A549 (cell line): ENCODE measurements around the gene MAPK12. TPM values are rescaled to one million over a fixed set of nuclear protein-coding genes. Genes with fewer than 3 reads are reported as not detected.

ENCODE experiments used
- ATAC-seq, 2 experiments: fragments of 200-7000 bp in 1 of 2; fragments of >200 bp in 1 of 2; cut with Nextera tagmentation in 1 of 2; cut with Tn5 transposase in 1 of 2; 3 replicates each; pipeline versions ENCODE4 v1.8.0 to v1.9.1; 2018 to 2020; ENCODE audit warnings: mild to moderate bottlenecking in 1 of 2, moderate library complexity in 1 of 2
- CTCF ChIA-PET: fragments of 300-600 bp; sonication (Branson Sonifier 250); formaldehyde crosslinking; extraction: SDS; loops from one replicate; lab custom pipeline; 2021; ENCODE audit warnings: antibody characterized with exemption, inconsistent platforms; lab: Yijun Ruan, JAX
- POLR2A ChIA-PET: fragments of 350-600 bp; formaldehyde crosslinking; extraction: SDS; loops from one replicate; lab custom pipeline; 2021; ENCODE audit warnings: antibody characterized with exemption, inconsistent platforms; lab: Yijun Ruan, JAX
- DNase-seq, 2 experiments: peaks; one replicate each; pipeline versions ENCODE4 v3.0.0 to v3.0.0-alpha.2; 2011 to 2016; ENCODE audit warnings: low read depth in 1 of 2, low spot score in 1 of 2
- FAIRE-seq: peaks from 2 replicates; lab custom pipeline; 2011; peaks lifted over from hg19 to GRCh38; lab: Jason Lieb, UNC
- H3K27ac ChIP-seq, 2 experiments: fragments of >200 bp; sonication (Bioruptor Twin); formaldehyde crosslinking; 3 replicates each; pipeline ENCODE4 v1.5.1; 2016 to 2017
- H3K4me1 ChIP-seq: fragments of >200 bp; sonication (Bioruptor Twin); formaldehyde crosslinking; 3 replicates; pipeline ENCODE4 v1.6.1; 2016
- H3K4me2 ChIP-seq: fragments of >200 bp; sonication (Bioruptor Twin); formaldehyde crosslinking; 3 replicates; pipeline ENCODE4 v1.6.1; 2016
- H3K4me3 ChIP-seq: fragments of >200 bp; sonication (Bioruptor Twin); formaldehyde crosslinking; 3 replicates; pipeline ENCODE4 v1.5.1; 2016
- H3K9me3 ChIP-seq: fragments of >200 bp; sonication (Bioruptor Twin); formaldehyde crosslinking; 3 replicates; pipeline ENCODE4 v1.6.1; 2016
- CEBPB ChIP-seq, 2 experiments: fragments of >200 bp in 1 of 2; sonication (Bioruptor Twin) in 1 of 2; formaldehyde crosslinking in 1 of 2; IDR thresholded peaks; 2 replicates each; pipeline ENCODE4 v1.6.1; 2012 to 2016
- CHD4 ChIP-seq: fragments of 200-600 bp; sonication (generic); IDR thresholded peaks from 2 replicates; pipeline ENCODE4 v1.6.1; 2016; ENCODE audit warnings: antibody characterized with exemption, mild to moderate bottlenecking, borderline replicate concordance
- FOSL2 ChIP-seq, 2 experiments: fragments of 450-650 bp in 1 of 2; fragments of >200 bp in 1 of 2; sonication (Bioruptor Twin) in 1 of 2; formaldehyde crosslinking; IDR thresholded peaks; 2 replicates each; pipeline versions ENCODE4 v1.5.0 to v1.6.1; 2016 to 2020; ENCODE audit warnings: mild to moderate bottlenecking in 1 of 2, moderate library complexity in 1 of 2
- FOXS1 ChIP-seq: fragments of 250-450 bp; sonication (Bioruptor Pico); IDR thresholded peaks from 2 replicates; pipeline ENCODE4 v1.5.0; 2020; ENCODE audit warnings: mild to moderate bottlenecking, moderate library complexity
- HEYL ChIP-seq: fragments of 250-450 bp; sonication (Bioruptor Pico); IDR thresholded peaks from 2 replicates; pipeline ENCODE4 v1.8.0; 2021; ENCODE audit warnings: mild to moderate bottlenecking, moderate library complexity
- KDM5A ChIP-seq: fragments of 200-600 bp; sonication (generic); IDR thresholded peaks from 2 replicates; pipeline ENCODE4 v1.6.1; 2016; ENCODE audit warnings: antibody characterized with exemption, mild to moderate bottlenecking
- NFE2L2 ChIP-seq: fragments of 150-350 bp; conservative IDR thresholded peaks from 2 replicates; pipeline ENCODE4 v1.6.1; 2014; ENCODE audit warnings: low read length
- PHF8 ChIP-seq: fragments of 200-600 bp; sonication (generic); IDR thresholded peaks from 2 replicates; pipeline ENCODE4 v1.6.1; 2016; ENCODE audit warnings: low read depth, mild to moderate bottlenecking, antibody characterized with exemption, moderate library complexity, borderline replicate concordance
- POLR2AphosphoS2 ChIP-seq: conservative IDR thresholded peaks from 2 replicates; pipeline ENCODE4 v1.6.1; 2012; ENCODE audit warnings: low read length, improper control_type of control experiment, inconsistent platforms
- RARB ChIP-seq: fragments of 250-450 bp; sonication (Bioruptor Pico); IDR thresholded peaks from 2 replicates; pipeline ENCODE4 v1.8.0; 2021; ENCODE audit warnings: mild to moderate bottlenecking, moderate library complexity
- RFX5 ChIP-seq: fragments of 450-650 bp; IDR thresholded peaks from 2 replicates; pipeline ENCODE4 v1.7.1; 2014; ENCODE audit warnings: antibody characterized with exemption, mild to moderate bottlenecking, moderate library complexity
- TFCP2L1 ChIP-seq: fragments of 250-450 bp; sonication (Bioruptor Pico); IDR thresholded peaks from 2 replicates; pipeline ENCODE4 v1.5.0; 2021; ENCODE audit warnings: mild to moderate bottlenecking
- WGBS: methylation state at CpG from one replicate; pipeline ENCODE4 v1.1.6; 2017; ENCODE audit errors: missing lambda C conversion rate; 5-methylcytosine and 5-hydroxymethylcytosine counted together
- polyA plus RNA-seq, 4 experiments: library from polyadenylated mRNA; depleted of rRNA in 3 of 4; stranded (reverse); fragments of >200 nt; fragmentation: RNase III in 1 of 4; extraction: RNeasy Plus Mini Kit Qiagen cat#74134 plus additional on column Dnase treatment in 1 of 4; gene quantifications; 2 replicates in 3 of 4; 3 replicates in 1 of 4; pipeline ENCODE4 v1.2.3, GENCODE V29; 2011 to 2017
- TF ChIP-seq, protein P1 (sequence below): fragments of 450-650 bp; IDR thresholded peaks from 2 replicates; pipeline ENCODE4 v1.6.1; 2014; ENCODE audit warnings: antibody characterized with exemption
- TF ChIP-seq, protein P2 (sequence below): fragments of 250-450 bp; sonication (Bioruptor Pico); IDR thresholded peaks from 2 replicates; pipeline ENCODE4 v1.5.0; 2020; ENCODE audit warnings: low read depth, mild to moderate bottlenecking, moderate library complexity
- TF ChIP-seq, protein P3 (sequence below): fragments of 150-350 bp; IDR thresholded peaks from 2 replicates; pipeline ENCODE4 v1.6.1; 2014; ENCODE audit warnings: low read depth, mild to moderate bottlenecking, low read length
- TF ChIP-seq, protein P4 (sequence below): fragments of >200 bp; sonication (Bioruptor Twin); formaldehyde crosslinking; IDR thresholded peaks from 2 replicates; pipeline ENCODE4 v1.6.1; 2016
- TF ChIP-seq, protein P5 (sequence below): IDR thresholded peaks from 2 replicates; pipeline ENCODE4 v1.6.1; 2012

MAPK12 gene
- polyA plus RNA-seq, 2 of the 4 experiments (the other 2 are of a cell fraction) = 12.5 to 25.8 TPM

DNA sequence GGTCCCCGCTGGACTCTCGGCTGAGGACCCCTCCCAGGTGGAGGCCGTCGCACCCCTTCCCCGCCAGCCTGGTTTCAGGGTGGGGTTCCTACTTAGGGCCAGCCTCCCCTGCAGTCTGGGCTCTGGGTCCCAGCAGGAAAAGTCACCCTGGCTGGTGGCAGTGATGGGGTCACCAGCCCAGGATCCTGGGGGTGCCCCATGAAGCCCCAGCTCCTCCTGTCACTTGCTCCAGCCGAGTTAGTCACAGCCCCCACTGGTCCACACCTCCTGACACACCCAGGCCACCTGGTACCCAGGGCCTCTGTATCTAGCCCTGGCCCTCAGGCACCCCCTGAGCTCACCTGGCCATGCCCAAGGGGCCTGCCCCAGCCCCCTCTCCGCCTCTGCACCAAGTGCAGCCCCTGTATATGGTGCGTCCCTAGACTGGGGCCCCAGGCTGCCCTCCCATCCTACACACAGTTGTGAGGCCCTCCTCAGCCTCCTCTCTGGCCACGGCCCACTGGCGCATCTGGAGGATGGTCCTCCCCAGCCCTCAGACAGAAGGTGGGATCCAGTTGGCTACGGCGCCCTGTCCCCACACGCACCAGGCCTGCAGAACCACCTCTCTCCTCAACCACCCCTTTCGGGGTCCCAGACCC, 39.3 kb upstream of the MAPK12 start (continued):
- TF ChIP-seq, protein P1, sequence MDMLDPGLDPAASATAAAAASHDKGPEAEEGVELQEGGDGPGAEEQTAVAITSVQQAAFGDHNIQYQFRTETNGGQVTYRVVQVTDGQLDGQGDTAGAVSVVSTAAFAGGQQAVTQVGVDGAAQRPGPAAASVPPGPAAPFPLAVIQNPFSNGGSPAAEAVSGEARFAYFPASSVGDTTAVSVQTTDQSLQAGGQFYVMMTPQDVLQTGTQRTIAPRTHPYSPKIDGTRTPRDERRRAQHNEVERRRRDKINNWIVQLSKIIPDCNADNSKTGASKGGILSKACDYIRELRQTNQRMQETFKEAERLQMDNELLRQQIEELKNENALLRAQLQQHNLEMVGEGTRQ = no peak
- no peak for TF ChIP-seq POLR2AphosphoS2

DNA sequence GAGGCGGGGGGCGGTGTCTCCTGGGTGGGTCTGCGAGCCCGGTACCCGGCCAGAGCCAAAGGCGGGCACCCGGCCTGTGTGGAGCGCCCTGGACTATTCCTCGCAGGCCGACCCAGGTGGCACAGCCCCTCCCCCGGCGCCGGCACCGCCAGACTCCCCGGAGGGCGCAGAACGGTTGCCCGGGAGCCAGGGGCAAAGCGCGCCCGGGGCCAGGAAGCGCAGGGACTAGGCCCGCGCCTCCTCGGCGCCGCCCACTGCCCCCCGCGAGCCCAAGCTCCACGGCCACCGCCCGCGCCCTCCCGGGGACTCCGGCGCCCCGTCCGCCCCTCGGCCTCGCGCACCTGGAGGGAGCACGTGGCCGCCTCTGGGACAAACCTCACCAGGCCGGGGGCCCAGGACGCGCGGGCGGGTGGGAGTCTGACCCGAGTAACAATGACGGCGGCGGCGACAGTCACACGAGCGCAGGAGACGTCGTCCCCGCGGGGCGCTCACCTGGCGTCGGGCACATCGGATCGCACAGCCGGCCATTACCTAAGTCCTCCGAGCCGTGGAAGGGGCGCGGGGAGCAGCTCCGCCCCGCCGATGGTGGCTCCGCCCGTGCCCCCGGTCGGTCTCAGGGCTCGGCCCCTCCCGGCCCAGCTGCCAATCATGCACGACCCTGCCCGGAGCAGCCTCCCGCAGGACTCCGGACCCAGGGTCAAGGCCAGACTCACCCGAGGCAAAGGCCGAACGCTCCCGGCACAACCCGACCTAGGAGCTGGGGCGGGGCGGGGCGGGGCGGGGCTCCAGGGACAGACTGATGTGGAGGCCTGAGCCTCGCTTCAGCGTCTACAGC, 38.5 kb upstream of the MAPK12 start:
- H3K27ac ChIP-seq = peak overlapping the region in 1 of 2 experiments; percentile 100; a peak in 3 of 6 replicates
- no peaks in the 10 kb centered on the region for H3K9me3 ChIP-seq
- CTCF ChIA-PET = interaction anchor here (1.7 to 5.6 kb wide), 4 partner anchors 24 to 42 kb away, joined by 5 to 33 read pairs (median 9); partner anchors contain the start of gene DENND6B
- H3K4me3 ChIP-seq = no peak overlapping the region
- no peak for DNase-seq
- peaks cover 78% of the 10 kb centered on the region for H3K4me1 ChIP-seq
- TF ChIP-seq NFE2L2 (no peak), CHD4 (no peak), FOXS1 (no peak), FOSL2 (IDR thresholded peaks at IDR 0.05) (no peak), FOSL2 (CRISPR knock-in tag; IDR thresholded peaks at IDR 0.05) (no peak), RFX5 (no peak), PHF8 (no peak), KDM5A (no peak)
- TF ChIP-seq, protein P2, sequence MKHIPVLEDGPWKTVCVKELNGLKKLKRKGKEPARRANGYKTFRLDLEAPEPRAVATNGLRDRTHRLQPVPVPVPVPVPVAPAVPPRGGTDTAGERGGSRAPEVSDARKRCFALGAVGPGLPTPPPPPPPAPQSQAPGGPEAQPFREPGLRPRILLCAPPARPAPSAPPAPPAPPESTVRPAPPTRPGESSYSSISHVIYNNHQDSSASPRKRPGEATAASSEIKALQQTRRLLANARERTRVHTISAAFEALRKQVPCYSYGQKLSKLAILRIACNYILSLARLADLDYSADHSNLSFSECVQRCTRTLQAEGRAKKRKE (CRISPR knock-in tag) = no peak
- POLR2A ChIA-PET = no interaction called here
- peak overlapping the region; percentile 96; the same call in 1 of the 3 replicates for H3K4me2 ChIP-seq
- no peak for ATAC-seq
- FAIRE-seq = no peak
- WGBS = 94% methylated on average over 29 of the region's 93 CpGs

DNA sequence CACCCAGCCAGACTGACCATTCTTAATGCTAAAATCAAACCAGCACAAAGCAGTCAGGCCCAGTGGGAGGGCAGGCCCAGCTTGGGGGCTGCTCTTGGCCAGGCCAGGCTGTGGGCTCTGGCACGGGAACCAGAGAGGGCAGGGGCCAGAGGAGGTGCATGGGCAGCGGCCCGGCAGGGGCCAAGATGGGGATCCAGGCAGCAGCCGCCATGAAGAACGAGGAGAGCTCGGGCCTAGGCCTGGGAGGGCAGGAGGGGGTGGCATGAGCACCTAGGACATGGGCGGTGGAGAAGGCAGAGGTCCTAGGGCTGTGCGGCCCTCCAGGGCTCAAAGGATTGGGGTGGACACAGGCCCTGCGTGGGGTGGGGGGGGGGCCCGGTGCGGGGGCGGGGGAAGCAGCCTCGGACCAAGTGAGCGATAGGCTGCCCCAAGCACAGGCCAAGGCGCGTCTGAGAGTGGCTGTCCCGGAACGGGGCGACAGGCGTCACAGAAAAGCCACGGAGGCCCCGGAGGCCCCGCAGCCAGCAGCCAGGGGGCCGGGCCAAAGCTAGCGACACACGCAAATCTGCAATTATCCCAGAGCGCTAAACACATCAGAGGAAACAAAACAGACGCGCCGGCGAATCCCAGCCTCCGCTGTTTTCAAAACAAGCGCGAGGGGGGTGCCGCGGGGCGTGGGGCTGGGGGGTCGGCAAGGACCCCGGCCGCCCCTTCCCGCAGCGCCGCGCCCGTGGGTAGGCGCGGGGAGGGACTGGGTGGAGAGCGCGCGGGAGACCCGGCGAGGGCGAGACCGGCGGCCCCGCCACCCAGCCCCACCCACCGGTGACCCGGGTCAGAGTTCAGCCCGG, 37.7 kb upstream of the MAPK12 start:
- POLR2A ChIA-PET = no interaction called here
- ATAC-seq = no peak
- FAIRE-seq = no peak
- peaks cover 78% of the 10 kb centered on the region for H3K4me1 ChIP-seq
- H3K4me2 ChIP-seq = no peak overlapping the region
- TF ChIP-seq, protein P3, sequence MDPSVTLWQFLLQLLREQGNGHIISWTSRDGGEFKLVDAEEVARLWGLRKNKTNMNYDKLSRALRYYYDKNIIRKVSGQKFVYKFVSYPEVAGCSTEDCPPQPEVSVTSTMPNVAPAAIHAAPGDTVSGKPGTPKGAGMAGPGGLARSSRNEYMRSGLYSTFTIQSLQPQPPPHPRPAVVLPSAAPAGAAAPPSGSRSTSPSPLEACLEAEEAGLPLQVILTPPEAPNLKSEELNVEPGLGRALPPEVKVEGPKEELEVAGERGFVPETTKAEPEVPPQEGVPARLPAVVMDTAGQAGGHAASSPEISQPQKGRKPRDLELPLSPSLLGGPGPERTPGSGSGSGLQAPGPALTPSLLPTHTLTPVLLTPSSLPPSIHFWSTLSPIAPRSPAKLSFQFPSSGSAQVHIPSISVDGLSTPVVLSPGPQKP = no peak
- TF ChIP-seq CEBPB (IDR thresholded peaks at IDR 0.05) (no peak), TFCP2L1 (CRISPR knock-in tag) (no peak), POLR2AphosphoS2 (no peak), RARB (no peak), HEYL (CRISPR knock-in tag) (no peak)
- TF ChIP-seq, protein P4, sequence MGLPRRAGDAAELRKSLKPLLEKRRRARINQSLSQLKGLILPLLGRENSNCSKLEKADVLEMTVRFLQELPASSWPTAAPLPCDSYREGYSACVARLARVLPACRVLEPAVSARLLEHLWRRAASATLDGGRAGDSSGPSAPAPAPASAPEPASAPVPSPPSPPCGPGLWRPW = no peak
- TF ChIP-seq, protein P5, sequence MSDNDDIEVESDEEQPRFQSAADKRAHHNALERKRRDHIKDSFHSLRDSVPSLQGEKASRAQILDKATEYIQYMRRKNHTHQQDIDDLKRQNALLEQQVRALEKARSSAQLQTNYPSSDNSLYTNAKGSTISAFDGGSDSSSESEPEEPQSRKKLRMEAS = no peak
- TF ChIP-seq, all 56 proteins: peak for 0
- 90% methylated on average over 36 of the region's 59 CpGs for WGBS
- H3K27ac ChIP-seq = peak overlapping the region in 1 of 2 experiments; percentile 100; a peak in 1 of 6 replicates
- H3K9me3 ChIP-seq = no peaks in the 10 kb centered on the region
- CTCF ChIA-PET = interaction anchor here (1.2 to 1.9 kb wide), 2 partner anchors 17 to 43 kb away, joined by 3 to 7 read pairs; no protein-coding TSS in a partner anchor
- no peak overlapping the region for H3K4me3 ChIP-seq
- DNase-seq = no peak
